Activated T-helper 1 cell treated with anti-CD3 and anti-CD28 coated beads, Interleukin-12 subunit alpha, Interleukin-12 subunit beta, Interleukin-2, Interleukin-4 antibody, amounts not matched to agents 30 ng/mL and 10 ng/mL and 1 ng/mL, durations not matched to agents 14 hours and 24 hours and 36 hours (primary cell): ENCODE results near the gene CMBL. TPM values are rescaled to one million over a fixed set of nuclear protein-coding genes. Genes with fewer than 3 reads are reported as not detected.
"Not testable (repeated sequence)": the region's sequence is repeated elsewhere in the genome, so short reads cannot be mapped to it uniquely, and the experiment has no call there.

Experiments
- DNase-seq: peaks from one replicate; pipeline ENCODE4 v3.0.0; 2021; ENCODE audit warnings: low spot score
- H3K27ac Mint-ChIP-seq: one replicate; pipeline ENCODE4 v1.8.0; 2021; ENCODE audit warnings: mild to moderate bottlenecking, mixed read lengths
- H3K27me3 Mint-ChIP-seq: one replicate; pipeline ENCODE4 v1.8.0; 2022; ENCODE audit warnings: mild to moderate bottlenecking, moderate library complexity, mixed read lengths; ENCODE audit not compliant: insufficient read depth
- H3K36me3 Mint-ChIP-seq: one replicate; pipeline ENCODE4 v1.8.0; 2021; ENCODE audit warnings: low read depth, mixed read lengths
- H3K4me1 Mint-ChIP-seq: one replicate; pipeline ENCODE4 v1.8.0; 2021; ENCODE audit warnings: low read depth, mixed read lengths
- H3K4me3 Mint-ChIP-seq: one replicate; pipeline ENCODE4 v1.8.0; 2021; ENCODE audit warnings: mild to moderate bottlenecking, moderate library complexity, mixed read lengths
- H3K9me3 Mint-ChIP-seq: one replicate; pipeline ENCODE4 v1.8.0; 2021; ENCODE audit warnings: mixed read lengths
- intact Hi-C: fragments of 100-400 bp; cut with micrococcal nuclease; formaldehyde crosslinking; loops from one replicate; pipeline ENCODE4 v1.15.1; 2024
- total RNA-seq: library from RNA; stranded (reverse); gene quantifications from 2 replicates; pipeline ENCODE4 v1.2.3, GENCODE V29; 2022

CMBL gene
- total RNA-seq, 1 donor from 2014 or later = 0.29 TPM

GRCh38 chr5:10279925-10280720 lies 27.6 kb downstream of the CMBL start:
- DNase-seq = no peak
- Mint-ChIP-seq H3K4me3 (no peak overlapping the region), H3K4me1 (peaks cover 8% of the 10 kb centered on the region), H3K27me3 (peaks cover 5% of the 10 kb centered on the region), H3K36me3 (no peaks in the 10 kb centered on the region), H3K9me3 (no peaks in the 10 kb centered on the region), H3K27ac (no peak overlapping the region)
- intact Hi-C loops = no loop called here

GRCh38 chr5:10279328-10279727 lies 28.4 kb downstream of the CMBL start:
- intact Hi-C loops = no loop called here
- H3K27ac Mint-ChIP-seq = no peak overlapping the region
- peaks cover 5% of the 10 kb centered on the region for H3K27me3 Mint-ChIP-seq
- no peaks in the 10 kb centered on the region for H3K9me3 Mint-ChIP-seq
- H3K4me3 Mint-ChIP-seq = no peak overlapping the region
- H3K4me1 Mint-ChIP-seq = peaks cover 10% of the 10 kb centered on the region
- H3K36me3 Mint-ChIP-seq = no peaks in the 10 kb centered on the region
- DNase-seq = no peak

GRCh38 chr5:10278658-10279279 lies 28.9 kb downstream of the CMBL start:
- Mint-ChIP-seq H3K4me1 (peaks cover 10% of the 10 kb centered on the region), H3K27ac (no peak overlapping the region), H3K4me3 (no peak overlapping the region), H3K9me3 (no peaks in the 10 kb centered on the region), H3K36me3 (no peaks in the 10 kb centered on the region), H3K27me3 (peaks cover 5% of the 10 kb centered on the region)
- intact Hi-C loops = no loop called here
- no peak for DNase-seq

DNA sequence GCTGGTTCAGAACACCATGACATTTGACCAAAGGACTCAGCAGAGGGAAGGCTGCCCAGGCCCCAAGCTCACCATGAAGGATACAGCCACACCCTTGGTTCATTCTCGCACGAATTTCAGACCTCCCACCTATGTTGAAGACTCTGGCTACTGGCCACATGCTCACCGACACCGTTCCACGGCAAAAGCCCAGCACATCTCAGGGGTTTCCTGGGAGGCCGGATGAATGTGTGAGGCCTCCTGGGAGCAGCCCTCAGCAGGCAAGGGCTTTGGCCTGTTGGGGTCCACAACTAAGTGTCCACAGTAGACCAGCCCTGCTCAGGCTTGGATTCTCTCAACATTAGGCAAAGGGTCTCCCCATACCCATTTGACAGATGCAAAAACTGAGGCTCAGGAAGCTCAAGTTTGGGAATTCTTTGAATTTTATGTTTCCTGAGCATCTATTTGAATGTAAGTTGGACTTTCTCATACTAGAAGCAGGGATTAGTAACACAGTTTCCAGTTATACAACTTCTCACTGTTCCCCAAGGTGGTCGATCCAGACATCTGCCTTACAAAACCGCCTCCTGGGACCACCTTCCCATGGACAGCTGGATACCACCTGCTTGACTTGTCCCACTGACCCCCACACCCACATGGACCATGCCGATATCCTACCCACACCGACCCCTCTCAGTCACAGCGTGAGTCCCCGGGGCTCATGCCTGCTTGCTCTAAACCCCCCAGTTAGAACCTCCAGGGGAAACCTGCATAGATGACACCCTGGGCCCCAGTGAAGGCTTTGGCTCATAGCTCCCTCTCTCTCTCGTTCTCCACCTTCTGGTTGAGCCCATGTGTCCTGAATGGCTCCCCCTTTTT lies 29.7 kb downstream of the CMBL start:
- H3K27me3 Mint-ChIP-seq = peaks cover 5% of the 10 kb centered on the region
- no peaks in the 10 kb centered on the region for H3K36me3 Mint-ChIP-seq
- DNase-seq = no peak
- H3K4me1 Mint-ChIP-seq = peaks cover 10% of the 10 kb centered on the region
- intact Hi-C loops = no loop called here
- no peak overlapping the region for H3K27ac Mint-ChIP-seq
- no peak overlapping the region for H3K4me3 Mint-ChIP-seq
- no peaks in the 10 kb centered on the region for H3K9me3 Mint-ChIP-seq

DNA sequence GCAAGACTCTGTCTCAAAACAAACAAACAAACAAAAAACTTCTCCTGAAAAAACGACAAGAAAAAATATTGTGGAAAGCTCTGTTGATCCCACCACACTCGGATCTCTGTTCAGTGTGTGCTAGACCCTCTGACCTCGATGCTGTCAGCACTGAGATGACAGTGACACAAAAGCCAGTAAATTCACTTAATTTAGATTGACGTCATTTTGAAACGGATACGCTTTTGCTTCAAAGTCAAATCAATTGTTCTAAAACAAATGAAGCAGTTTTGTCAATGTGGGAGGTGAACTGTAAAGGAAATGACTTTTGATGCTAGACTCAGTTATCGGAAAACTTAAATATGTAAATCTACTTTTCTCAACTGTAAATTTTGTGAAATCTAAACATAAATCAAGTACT lies 31.0 kb downstream of the CMBL start:
- Mint-ChIP-seq H3K4me3 (no peak overlapping the region), H3K4me1 (peaks cover 18% of the 10 kb centered on the region), H3K36me3 (no peaks in the 10 kb centered on the region), H3K9me3 (no peaks in the 10 kb centered on the region), H3K27ac (no peak overlapping the region), H3K27me3 (peaks cover 6% of the 10 kb centered on the region)
- DNase-seq = no peak
- intact Hi-C loops = no loop called here

- Mint-ChIP-seq H3K4me1 (peaks cover 18% of the 10 kb centered on the region), H3K27ac (no peak overlapping the region), H3K36me3 (no peaks in the 10 kb centered on the region), H3K4me3 (no peak overlapping the region), H3K9me3 (no peaks in the 10 kb centered on the region), H3K27me3 (peaks cover 5% of the 10 kb centered on the region)
- intact Hi-C loops = no loop called here
- DNase-seq = no peak
These were observed 31.7 kb downstream of the CMBL start for GRCh38 chr5:10275991-10276390.

GRCh38 chr5:10275460-10275859 lies 32.2 kb downstream of the CMBL start:
- Mint-ChIP-seq H3K27me3 (peaks cover 5% of the 10 kb centered on the region), H3K4me1 (peaks cover 18% of the 10 kb centered on the region), H3K4me3 (no peak overlapping the region), H3K36me3 (no peaks in the 10 kb centered on the region), H3K27ac (no peak overlapping the region), H3K9me3 (no peaks in the 10 kb centered on the region)
- intact Hi-C loops = no loop called here
- no peak for DNase-seq

- H3K27ac Mint-ChIP-seq, H3K9me3 Mint-ChIP-seq, H3K36me3 Mint-ChIP-seq, intact Hi-C loops, DNase-seq, H3K27me3 Mint-ChIP-seq, H3K4me3 Mint-ChIP-seq: not testable (repeated sequence)
- H3K4me1 Mint-ChIP-seq = peaks cover 18% of the 10 kb centered on the region
These were observed 34.9 kb downstream of the CMBL start for GRCh38 chr5:10272875-10273209.

DNA sequence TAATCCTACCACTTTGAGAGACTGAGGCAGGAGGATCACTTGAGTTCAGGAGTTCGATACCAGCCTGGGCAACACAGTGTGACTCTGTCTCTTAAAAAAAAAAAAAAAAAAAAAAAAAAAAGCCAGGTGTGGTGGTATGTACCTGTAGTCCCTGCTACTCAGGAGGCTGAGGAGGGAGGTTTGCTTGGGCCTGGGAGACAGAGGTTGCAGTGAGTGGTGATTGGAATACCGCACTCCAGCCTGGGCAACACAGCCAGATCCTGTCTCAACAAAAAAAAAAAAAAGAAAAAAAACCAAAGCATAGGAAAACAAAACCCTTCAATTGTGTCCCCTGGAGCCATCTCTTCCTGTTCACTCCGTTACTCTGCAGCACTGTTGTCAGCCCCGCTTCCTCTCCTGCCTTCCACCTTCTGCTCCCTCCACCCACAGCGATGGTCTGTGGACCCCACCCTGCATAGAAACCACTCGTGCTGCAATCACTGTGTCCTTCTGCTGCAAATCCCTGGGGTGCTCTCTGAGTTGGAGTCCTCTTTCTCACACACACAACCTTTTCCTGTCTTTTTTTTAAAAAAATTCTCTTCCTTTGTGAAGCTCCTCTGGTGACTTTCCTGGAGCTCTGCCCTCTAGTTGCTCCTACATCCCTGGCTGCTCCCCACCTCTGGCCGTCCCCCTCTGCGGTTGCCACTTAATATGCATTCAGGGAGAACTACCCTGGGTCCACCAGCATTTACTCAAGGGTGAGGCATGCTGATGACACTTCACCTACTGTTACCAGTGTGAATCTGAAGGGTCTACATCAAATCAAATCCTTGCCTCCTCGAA lies 35.4 kb downstream of the CMBL start:
- no peak for DNase-seq
- Mint-ChIP-seq H3K9me3 (no peaks in the 10 kb centered on the region), H3K27ac (no peak overlapping the region), H3K27me3 (peaks cover 5% of the 10 kb centered on the region), H3K4me3 (no peak overlapping the region), H3K36me3 (no peaks in the 10 kb centered on the region), H3K4me1 (peaks cover 18% of the 10 kb centered on the region)
- intact Hi-C loops = no loop called here

- Mint-ChIP-seq H3K27ac (no peak overlapping the region), H3K27me3 (peaks cover 3% of the 10 kb centered on the region), H3K4me1 (peaks cover 14% of the 10 kb centered on the region), H3K36me3 (peaks cover 24% of the 10 kb centered on the region), H3K4me3 (no peak overlapping the region), H3K9me3 (no peaks in the 10 kb centered on the region)
- DNase-seq = no peak
- intact Hi-C loops = no loop called here
These were observed 39.6 kb downstream of the CMBL start for GRCh38 chr5:10268100-10268499.

DNA sequence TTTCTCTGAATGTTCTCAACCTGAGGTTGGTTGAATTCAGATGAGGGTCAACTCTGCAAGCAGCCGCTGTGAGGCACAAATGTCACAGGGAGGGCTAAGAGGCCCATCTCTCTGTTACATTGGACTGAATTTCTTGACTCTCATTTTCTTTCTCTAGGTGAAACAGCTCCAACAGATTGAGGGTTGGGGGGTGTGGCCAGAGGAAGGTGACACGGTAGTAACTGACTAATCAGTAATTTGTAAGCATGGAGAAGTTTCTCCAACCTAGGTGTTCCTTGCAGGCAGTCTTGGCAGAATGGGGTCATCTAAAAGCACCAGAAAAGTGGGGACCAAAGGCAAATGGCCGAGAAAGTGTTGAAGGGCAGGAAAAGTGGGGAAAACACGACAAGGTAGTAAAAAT lies 40.9 kb downstream of the CMBL start:
- H3K36me3 Mint-ChIP-seq = peaks cover 35% of the 10 kb centered on the region
- DNase-seq = no peak
- H3K4me3 Mint-ChIP-seq = no peak overlapping the region

DNA sequence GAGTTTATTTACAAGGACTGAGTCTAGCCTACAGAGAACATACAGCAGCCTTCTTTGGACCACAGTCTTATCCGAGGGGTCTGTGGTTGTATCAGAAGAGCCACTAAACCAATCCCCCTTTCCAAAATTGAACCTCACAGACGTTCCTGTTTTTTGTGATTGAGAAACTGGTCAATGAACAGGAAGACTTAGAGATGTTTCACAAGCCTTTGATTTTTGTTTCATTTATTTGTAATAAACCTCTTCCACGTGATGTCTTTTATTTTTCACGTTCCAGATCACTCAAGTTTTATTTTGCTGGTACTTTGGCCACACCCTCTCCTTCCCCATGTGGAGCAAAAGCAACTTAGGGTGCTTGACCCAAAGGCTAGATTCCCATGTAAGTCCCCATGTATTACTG lies 41.6 kb downstream of the CMBL start:
- Mint-ChIP-seq H3K36me3 (peaks cover 38% of the 10 kb centered on the region), H3K27me3 (no peaks in the 10 kb centered on the region), H3K27ac (no peak overlapping the region), H3K9me3 (no peaks in the 10 kb centered on the region), H3K4me3 (no peak overlapping the region), H3K4me1 (peaks cover 6% of the 10 kb centered on the region)
- intact Hi-C loops = no loop called here
- DNase-seq = no peak

More for the DNA sequence above, 40.9 kb downstream of the CMBL start:
- Mint-ChIP-seq H3K9me3 (no peaks in the 10 kb centered on the region), H3K27me3 (no peaks in the 10 kb centered on the region), H3K27ac (no peak overlapping the region), H3K4me1 (peaks cover 6% of the 10 kb centered on the region)
- intact Hi-C loops = no loop called here
